Activated T-helper 17 cell treated with anti-CD3 and anti-CD28 coated beads, Interleukin-2, amount 50 U/mL, for 72 hours (primary cell): Measurements from ENCODE around the gene TMEM92. TPM values are rescaled to one million over a fixed set of nuclear protein-coding genes. Genes with fewer than 3 reads are reported as not detected.
"Not testable (repeated sequence)": the region's sequence is repeated elsewhere in the genome, so short reads cannot be mapped to it uniquely, and the experiment has no call there.

ENCODE experiments used
- ATAC-seq: fragments of 150-1000 bp; cut with Tn5 transposase; replicated peaks from 2 replicates; pipeline ENCODE4 v1.10.0; 2021; ENCODE audit warnings: mild to moderate bottlenecking, moderate library complexity
- H3K27ac Mint-ChIP-seq: one replicate; pipeline ENCODE4 v1.8.0; 2022; ENCODE audit warnings: mixed read lengths
- H3K27me3 Mint-ChIP-seq: one replicate; pipeline ENCODE4 v1.8.0; 2022; ENCODE audit warnings: mixed read lengths
- H3K36me3 Mint-ChIP-seq: one replicate; pipeline ENCODE4 v1.8.0; 2022; ENCODE audit warnings: low read depth, mild to moderate bottlenecking, mixed read lengths
- H3K4me1 Mint-ChIP-seq: one replicate; pipeline ENCODE4 v1.8.0; 2022; ENCODE audit warnings: mixed read lengths
- H3K4me3 Mint-ChIP-seq: one replicate; pipeline ENCODE4 v1.8.0; 2022; ENCODE audit warnings: mild to moderate bottlenecking, mixed read lengths
- H3K9me3 Mint-ChIP-seq: one replicate; pipeline ENCODE4 v1.8.0; 2022; ENCODE audit warnings: mixed read lengths
- total RNA-seq, 2 donors: library from RNA; stranded (reverse); gene quantifications; one replicate each; pipeline ENCODE4 v1.2.3, GENCODE V29; 2022

Gene TMEM92
- total RNA-seq, 2 donors from 2014 or later, result 0.16 TPM; not detected in 1

DNA sequence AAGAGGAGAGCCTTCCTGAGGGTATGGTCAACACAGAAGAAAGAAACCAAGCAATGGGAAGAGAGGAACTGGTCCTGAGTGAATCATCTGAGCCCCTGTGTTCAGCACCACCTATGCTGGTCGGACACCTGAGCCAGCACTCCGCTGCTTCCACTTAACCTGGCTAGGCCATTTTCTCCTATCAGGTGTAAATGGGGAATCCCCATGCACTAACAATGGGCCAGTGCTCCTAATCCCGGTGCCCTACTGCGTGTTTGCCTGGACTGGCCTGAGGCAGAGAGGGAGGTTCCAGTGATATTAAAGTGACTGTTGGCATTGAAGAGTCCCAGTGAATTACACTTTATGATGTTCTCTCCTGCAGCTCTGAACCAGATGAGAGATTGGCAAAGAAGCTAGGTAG is 37.2 kb downstream of the TMEM92 start:
- peaks cover 10% of the 10 kb centered on the region for H3K4me1 Mint-ChIP-seq
- H3K27ac Mint-ChIP-seq, result peak overlapping the region; percentile 85
- ATAC-seq, result peak; percentile 1
- no peaks in the 10 kb centered on the region for H3K9me3 Mint-ChIP-seq
- peaks cover 19% of the 10 kb centered on the region for H3K27me3 Mint-ChIP-seq
- no peaks in the 10 kb centered on the region for H3K36me3 Mint-ChIP-seq
- peak overlapping the region; percentile 54 for H3K4me3 Mint-ChIP-seq

DNA sequence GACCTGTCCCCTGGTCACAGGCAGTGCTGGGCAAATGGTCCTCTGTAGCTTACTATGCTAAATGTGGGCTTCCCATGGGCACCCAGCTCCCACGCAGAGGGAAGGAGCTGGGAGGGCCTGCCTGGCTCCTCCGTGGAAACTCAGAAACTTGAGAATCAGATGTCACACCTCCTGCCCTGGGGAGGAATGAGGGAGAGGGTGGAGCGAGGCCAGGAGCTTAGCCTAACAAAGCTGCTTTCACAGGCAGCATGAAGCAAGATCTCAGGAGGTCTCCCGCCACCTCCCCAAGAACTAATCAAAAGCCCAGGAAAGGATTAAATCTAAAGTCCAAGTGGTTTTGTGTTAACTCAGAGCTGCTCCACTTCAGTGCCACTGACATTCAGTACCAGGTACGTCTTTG is 38.0 kb downstream of the TMEM92 start:
- Mint-ChIP-seq H3K36me3 (no peaks in the 10 kb centered on the region), H3K27me3 (peaks cover 18% of the 10 kb centered on the region), H3K27ac (no peak overlapping the region), H3K4me1 (peaks cover 10% of the 10 kb centered on the region), H3K4me3 (no peak overlapping the region), H3K9me3 (no peaks in the 10 kb centered on the region)
- ATAC-seq, result no peak

- Mint-ChIP-seq H3K36me3 (no peaks in the 10 kb centered on the region), H3K4me1 (peaks cover 10% of the 10 kb centered on the region), H3K4me3 (no peak overlapping the region), H3K27ac (no peak overlapping the region), H3K27me3 (peaks cover 18% of the 10 kb centered on the region), H3K9me3 (no peaks in the 10 kb centered on the region)
- ATAC-seq, result no peak
Observed at GRCh38 chr17:50314456-50315011, 40.3 kb downstream of the TMEM92 start.

GRCh38 chr17:50316016-50316587 is 41.8 kb downstream of the TMEM92 start:
- H3K9me3 Mint-ChIP-seq, result no peaks in the 10 kb centered on the region
- no peak for ATAC-seq
- H3K27me3 Mint-ChIP-seq, result peaks cover 18% of the 10 kb centered on the region
- no peak overlapping the region for H3K27ac Mint-ChIP-seq
- H3K4me1 Mint-ChIP-seq, result peaks cover under 1% of the 10 kb centered on the region
- no peak overlapping the region for H3K4me3 Mint-ChIP-seq
- H3K36me3 Mint-ChIP-seq, result no peaks in the 10 kb centered on the region

DNA sequence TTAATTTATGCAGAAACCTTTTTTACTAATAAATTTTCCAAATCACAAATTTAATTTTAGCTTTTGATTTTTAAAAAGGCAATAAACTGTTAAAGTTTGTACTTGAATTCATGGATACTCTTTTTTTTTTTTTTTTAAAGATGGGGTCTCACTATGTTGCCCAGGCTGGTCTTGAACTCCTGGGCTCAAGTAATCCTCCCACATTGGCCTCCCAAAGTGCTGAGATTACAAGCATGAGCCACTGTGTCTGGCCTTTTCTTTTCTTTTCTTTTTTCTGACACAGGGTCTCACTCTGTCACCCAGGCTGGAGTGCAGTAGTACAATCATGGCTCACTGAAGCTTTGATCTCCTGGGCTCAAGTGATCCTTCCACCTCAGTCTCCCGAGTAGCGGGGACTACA is 42.4 kb downstream of the TMEM92 start:
- H3K9me3 Mint-ChIP-seq, H3K36me3 Mint-ChIP-seq, H3K27ac Mint-ChIP-seq, H3K4me1 Mint-ChIP-seq, H3K4me3 Mint-ChIP-seq, ATAC-seq: not testable (repeated sequence)
- H3K27me3 Mint-ChIP-seq, result peaks cover 18% of the 10 kb centered on the region

- Mint-ChIP-seq H3K27me3 (peaks cover 18% of the 10 kb centered on the region), H3K27ac (no peak overlapping the region), H3K4me3 (no peak overlapping the region), H3K36me3 (no peaks in the 10 kb centered on the region), H3K9me3 (no peaks in the 10 kb centered on the region), H3K4me1 (no peaks in the 10 kb centered on the region)
- no peak for ATAC-seq
Observed at GRCh38 chr17:50317121-50317520, 42.9 kb downstream of the TMEM92 start.

- Mint-ChIP-seq H3K4me3 (no peak overlapping the region), H3K9me3 (no peaks in the 10 kb centered on the region), H3K27me3 (peaks cover 9% of the 10 kb centered on the region), H3K4me1 (no peaks in the 10 kb centered on the region), H3K27ac (no peak overlapping the region), H3K36me3 (no peaks in the 10 kb centered on the region)
- ATAC-seq, result no peak
Observed at GRCh38 chr17:50318501-50319285, 44.4 kb downstream of the TMEM92 start.

DNA sequence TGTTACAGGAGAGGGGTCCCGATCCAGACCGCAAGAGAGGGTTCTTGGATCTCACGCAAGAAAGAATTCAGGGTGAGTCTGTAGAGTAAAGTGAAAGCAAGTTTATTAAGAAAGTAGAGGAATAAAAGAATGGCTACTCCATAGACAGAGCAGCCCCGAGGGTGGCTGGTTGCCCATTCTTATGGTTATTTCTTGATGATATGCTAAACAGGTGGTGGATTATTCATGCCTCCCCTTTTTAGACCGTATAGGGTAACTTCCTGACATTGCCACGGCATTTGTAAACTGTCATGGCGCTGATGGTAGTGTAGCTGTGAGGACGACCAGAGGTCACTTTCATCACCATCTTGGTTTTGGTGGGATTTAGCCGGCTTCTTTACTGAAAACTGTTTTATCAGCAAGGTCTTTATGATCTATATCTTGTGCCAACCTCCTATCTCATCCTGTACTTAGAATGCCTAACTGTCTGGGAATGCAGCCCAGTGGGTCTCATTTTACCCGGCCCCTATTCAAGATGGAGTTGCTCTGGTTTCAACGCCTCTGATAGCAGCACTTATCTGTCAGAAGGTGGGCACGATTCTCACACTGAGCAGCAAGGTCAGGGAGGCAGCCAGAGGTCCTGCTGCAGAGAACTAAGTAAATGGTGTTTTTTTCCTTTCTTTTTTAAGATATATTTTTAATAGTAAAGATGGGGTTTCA is 45.2 kb downstream of the TMEM92 start:
- Mint-ChIP-seq H3K27ac (no peak overlapping the region), H3K4me3 (no peak overlapping the region), H3K36me3 (no peaks in the 10 kb centered on the region), H3K9me3 (no peaks in the 10 kb centered on the region), H3K27me3 (peaks cover 3% of the 10 kb centered on the region), H3K4me1 (no peaks in the 10 kb centered on the region)
- ATAC-seq, result no peak

DNA sequence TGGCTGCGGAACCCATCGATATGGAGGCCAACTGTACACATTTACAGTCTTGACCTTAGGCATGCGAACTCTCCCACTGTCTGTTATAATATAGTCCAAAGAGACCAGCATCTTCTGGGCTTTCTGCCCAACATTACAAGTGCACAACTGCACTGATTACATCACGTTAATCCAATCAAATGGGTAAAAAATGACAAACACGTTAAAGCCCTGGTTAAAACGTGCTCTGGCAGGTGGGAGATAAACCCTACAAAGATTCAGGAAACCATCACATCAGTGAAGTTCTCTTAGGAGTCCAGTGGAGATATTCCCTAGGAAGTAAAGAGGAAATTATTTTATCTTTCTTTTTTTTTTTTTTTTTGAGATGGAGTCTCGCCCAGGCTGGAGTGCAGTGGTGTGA is 48.0 kb downstream of the TMEM92 start:
- Mint-ChIP-seq H3K27ac (no peak overlapping the region), H3K4me1 (peaks cover 15% of the 10 kb centered on the region), H3K27me3 (no peaks in the 10 kb centered on the region), H3K9me3 (no peaks in the 10 kb centered on the region), H3K36me3 (no peaks in the 10 kb centered on the region), H3K4me3 (no peak overlapping the region)
- no peak for ATAC-seq

DNA sequence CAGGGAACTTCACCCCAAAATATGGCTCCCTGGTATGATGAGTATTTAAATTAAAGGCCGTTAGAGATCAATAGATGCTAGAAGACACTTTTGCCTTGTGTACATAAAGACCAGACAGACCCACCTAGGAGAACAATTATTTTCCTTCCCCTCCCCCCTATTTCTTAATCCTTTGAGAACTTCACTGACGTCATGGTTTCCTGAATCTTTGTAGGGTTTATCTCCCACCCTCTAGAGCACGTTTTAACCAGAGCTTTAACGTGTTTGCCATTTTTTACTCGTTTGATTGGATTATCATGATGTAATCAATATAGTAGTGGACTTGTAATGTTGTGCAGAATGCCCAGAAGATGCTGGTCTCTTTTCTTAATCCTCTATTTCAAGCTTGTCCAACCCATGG is 48.8 kb downstream of the TMEM92 start:
- Mint-ChIP-seq H3K27me3 (no peaks in the 10 kb centered on the region), H3K9me3 (no peaks in the 10 kb centered on the region), H3K4me1 (peaks cover 15% of the 10 kb centered on the region), H3K36me3 (no peaks in the 10 kb centered on the region), H3K4me3 (no peak overlapping the region), H3K27ac (peak overlapping the region; percentile 30)
- ATAC-seq, result no peak

- Mint-ChIP-seq H3K4me1 (peaks cover 20% of the 10 kb centered on the region), H3K9me3 (no peaks in the 10 kb centered on the region), H3K27me3 (peaks cover 5% of the 10 kb centered on the region), H3K4me3 (peak overlapping the region; percentile 29), H3K27ac (peak overlapping the region; percentile 77), H3K36me3 (no peaks in the 10 kb centered on the region)
- no peak for ATAC-seq
Observed at GRCh38 chr17:50325906-50326305, 51.6 kb downstream of the TMEM92 start.

- H3K36me3 Mint-ChIP-seq, result no peaks in the 10 kb centered on the region
- peak overlapping the region; percentile 77 for H3K27ac Mint-ChIP-seq
- peak overlapping the region; percentile 29 for H3K4me3 Mint-ChIP-seq
- H3K9me3 Mint-ChIP-seq, result no peaks in the 10 kb centered on the region
- peaks cover 20% of the 10 kb centered on the region for H3K4me1 Mint-ChIP-seq
- peaks cover 5% of the 10 kb centered on the region for H3K27me3 Mint-ChIP-seq
- peak; percentile 69 for ATAC-seq
Observed at GRCh38 chr17:50326831-50327364, 52.6 kb downstream of the TMEM92 start.

DNA sequence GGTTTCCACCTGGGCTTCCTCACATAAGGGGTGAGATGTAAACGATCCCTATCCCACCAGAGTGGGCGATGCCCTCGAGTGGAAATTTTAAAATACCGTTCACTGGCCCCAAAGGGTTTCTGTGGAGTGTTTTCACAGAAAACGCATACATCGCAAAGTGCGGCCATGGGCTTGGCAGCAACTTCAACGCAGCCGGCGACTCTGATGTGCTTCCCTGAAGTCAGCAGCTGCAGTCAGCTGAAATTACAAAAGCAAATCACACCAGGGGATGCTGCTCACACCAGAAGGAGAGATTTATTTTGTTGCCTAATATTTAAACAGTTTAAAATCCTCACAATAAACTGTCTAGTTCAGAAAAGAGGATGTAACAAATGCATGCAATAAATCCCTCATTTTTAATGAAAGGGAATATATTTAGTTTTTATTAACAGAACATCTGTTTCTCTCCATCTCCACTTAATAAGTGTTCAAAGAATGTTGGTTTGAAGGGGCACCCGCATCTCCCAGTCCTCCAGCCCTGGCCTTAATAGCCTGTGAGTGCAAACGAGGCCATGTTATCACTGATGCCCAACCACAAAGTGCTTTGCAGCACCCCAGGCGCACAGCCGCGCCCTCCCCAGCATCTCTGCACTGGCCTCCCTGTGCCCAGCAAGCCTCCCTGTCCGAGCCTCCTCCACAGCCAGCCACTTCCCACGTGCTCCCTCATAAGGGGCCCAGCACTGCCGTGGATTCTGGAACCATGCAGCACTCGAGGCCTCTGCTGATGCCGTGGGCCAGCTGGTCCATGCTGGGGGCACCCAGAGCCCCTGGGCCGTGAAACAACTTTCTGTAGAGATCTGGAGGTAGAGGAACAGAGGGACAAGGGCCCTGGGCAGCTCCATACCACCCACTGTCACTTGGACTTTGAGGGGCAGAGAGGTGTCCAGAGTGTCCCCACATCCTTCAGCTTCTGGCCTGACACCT is 54.4 kb downstream of the TMEM92 start:
- Mint-ChIP-seq H3K36me3 (no peaks in the 10 kb centered on the region), H3K9me3 (no peaks in the 10 kb centered on the region), H3K27ac (peak overlapping the region; percentile 86), H3K27me3 (peaks cover 9% of the 10 kb centered on the region), H3K4me1 (peaks cover 20% of the 10 kb centered on the region), H3K4me3 (no peak overlapping the region)
- ATAC-seq, result no peak

GRCh38 chr17:50329716-50330115 is 55.5 kb downstream of the TMEM92 start:
- Mint-ChIP-seq H3K27me3 (peaks cover 9% of the 10 kb centered on the region), H3K4me3 (no peak overlapping the region), H3K9me3 (no peaks in the 10 kb centered on the region), H3K4me1 (peaks cover 20% of the 10 kb centered on the region), H3K27ac (peak overlapping the region; percentile 86), H3K36me3 (no peaks in the 10 kb centered on the region)
- ATAC-seq, result no peak
